ENCODE measurements around the gene PTPRN2.

DNA sequence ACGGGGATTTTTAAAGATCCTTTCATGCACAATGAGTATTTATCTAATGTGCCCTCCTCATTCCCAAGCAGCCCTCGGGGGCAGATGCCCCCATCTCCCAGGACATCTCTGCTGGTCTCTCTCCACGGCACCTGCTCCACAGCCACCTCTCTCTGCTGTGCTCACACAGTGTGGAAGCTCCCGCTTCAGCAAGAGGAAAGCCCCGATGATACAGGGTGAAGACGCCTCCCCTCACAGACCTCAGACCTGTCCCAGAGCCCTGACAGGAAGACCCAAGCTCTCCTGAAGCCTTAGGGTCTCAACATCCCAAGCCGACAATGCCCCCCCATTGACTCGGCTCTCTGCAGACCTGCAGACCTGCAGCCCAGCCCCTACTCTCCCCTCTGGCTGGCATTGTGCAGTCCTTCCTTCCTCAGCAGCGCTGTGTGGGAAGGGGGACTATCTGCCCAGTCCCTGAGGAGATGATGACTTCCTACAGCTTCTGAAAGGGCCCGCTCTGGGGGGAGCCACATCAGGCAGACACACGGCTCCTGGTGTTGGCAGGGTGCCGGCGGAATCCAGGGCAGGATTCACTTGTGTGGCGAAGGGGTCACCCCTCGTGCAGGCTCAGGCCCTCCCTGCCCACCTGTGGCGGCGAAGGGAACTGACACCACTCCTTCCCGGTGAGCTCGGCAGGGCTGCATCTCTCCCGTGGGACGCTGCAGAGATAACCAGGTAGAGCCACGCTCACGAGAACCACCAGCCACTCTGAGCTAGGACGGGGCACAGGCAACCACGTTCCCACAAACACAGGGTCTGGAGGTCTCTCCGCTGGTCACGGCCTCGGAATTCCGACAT is 61.8 kb downstream of the PTPRN2 start:
- TF ChIP-seq POLR2A (IDR thresholded peaks at IDR 0.05) (no peak), POLR2AphosphoS5 (IDR thresholded peaks at IDR 0.05) (no peak), CTCF (IDR thresholded peaks at IDR 0.05) (no peak), EP300 (IDR thresholded peaks at IDR 0.05) (no peak)
